KOPT-K1 (cell line): Measurements from ENCODE around the gene METTL4.

ENCODE experiments used
- H3K27ac ChIP-seq: fragments of 200-600 bp; sonication (generic); 2 replicates; pipeline ENCODE4 v1.5.1; 2016; ENCODE audit warnings: antibody characterized with exemption, mild to moderate bottlenecking, low read depth, low read length; ENCODE audit not compliant: poor library complexity, severe bottlenecking
- H3K36me3 ChIP-seq: fragments of 200-600 bp; sonication (generic); 2 replicates; pipeline ENCODE4 v1.5.1; 2017; ENCODE audit warnings: antibody characterized with exemption, mild to moderate bottlenecking, low read length, moderate library complexity; ENCODE audit not compliant: insufficient read depth
- H3K9me3 ChIP-seq: fragments of 200-600 bp; sonication (generic); 2 replicates; pipeline ENCODE4 v1.5.1; 2017; ENCODE audit warnings: antibody characterized with exemption, low read length, mild to moderate bottlenecking; ENCODE audit not compliant: insufficient read depth, poor library complexity, severe bottlenecking

METTL4 gene

GRCh38 chr18:2571200-2572170, at the start of gene METTL4, which contains the start of gene NDC80:
Gene METTL4 (minus strand): TSS chr18:2571505. CDS start chr18:2567216, 4,289 bp downstream.
Gene NDC80 (plus strand): TSS chr18:2571557. CDS start chr18:2572986, 1,429 bp downstream.
- Histone ChIP-seq H3K27ac (peak within 1 kb of the TSS; percentile 94), H3K36me3 (peaks cover 32% of the 10 kb centered on the region), H3K9me3 (no peaks in the 10 kb centered on the region)

GRCh38 chr18:2618009-2618408, 46.7 kb upstream of the METTL4 start:
- Histone ChIP-seq H3K27ac (no peak overlapping the region), H3K36me3 (peaks cover 50% of the 10 kb centered on the region)

GRCh38 chr18:2617401-2617998, 46.2 kb upstream of the METTL4 start:
- Histone ChIP-seq H3K9me3 (no peaks in the 10 kb centered on the region), H3K36me3 (peaks cover 55% of the 10 kb centered on the region), H3K27ac (no peak overlapping the region)

More at GRCh38 chr18:2618009-2618408, 46.7 kb upstream of the METTL4 start:
- H3K9me3 ChIP-seq: no peaks in the 10 kb centered on the region

- Histone ChIP-seq H3K27ac (no peak overlapping the region), H3K9me3 (no peaks in the 10 kb centered on the region), H3K36me3 (peaks cover 98% of the 10 kb centered on the region)
Measured at GRCh38 chr18:2612996-2613395, 41.7 kb upstream of the METTL4 start.

GRCh38 chr18:2610549-2610948, 39.2 kb upstream of the METTL4 start:
- Histone ChIP-seq H3K9me3 (no peaks in the 10 kb centered on the region), H3K36me3 (peaks cover 91% of the 10 kb centered on the region)

GRCh38 chr18:2609604-2610003, 38.3 kb upstream of the METTL4 start:
- no peaks in the 10 kb centered on the region for H3K9me3 ChIP-seq
- no peak overlapping the region for H3K27ac ChIP-seq
- peaks cover 84% of the 10 kb centered on the region for H3K36me3 ChIP-seq

More at GRCh38 chr18:2610549-2610948, 39.2 kb upstream of the METTL4 start:
- H3K27ac ChIP-seq: no peak overlapping the region

GRCh38 chr18:2606335-2606734, 35.0 kb upstream of the METTL4 start:
- Histone ChIP-seq H3K27ac (peak overlapping the region; percentile 68), H3K36me3 (peaks cover 85% of the 10 kb centered on the region), H3K9me3 (no peaks in the 10 kb centered on the region)

GRCh38 chr18:2602844-2603243, 31.5 kb upstream of the METTL4 start:
- peak overlapping the region; percentile 2 for H3K27ac ChIP-seq
- no peaks in the 10 kb centered on the region for H3K9me3 ChIP-seq
- peaks cover 86% of the 10 kb centered on the region for H3K36me3 ChIP-seq

GRCh38 chr18:2597639-2598038, 26.3 kb upstream of the METTL4 start:
- Histone ChIP-seq H3K36me3 (peaks cover 92% of the 10 kb centered on the region), H3K27ac (no peak overlapping the region), H3K9me3 (peaks cover 16% of the 10 kb centered on the region)

GRCh38 chr18:2590303-2590702, 19.0 kb upstream of the METTL4 start:
- H3K36me3 ChIP-seq: peaks cover 98% of the 10 kb centered on the region

GRCh38 chr18:2589345-2590068, 18.2 kb upstream of the METTL4 start:
- Histone ChIP-seq H3K9me3 (no peaks in the 10 kb centered on the region), H3K27ac (peak overlapping the region; percentile 73), H3K36me3 (peaks cover 98% of the 10 kb centered on the region)

More at GRCh38 chr18:2590303-2590702, 19.0 kb upstream of the METTL4 start:
- Histone ChIP-seq H3K27ac (peak overlapping the region; percentile 73), H3K9me3 (peaks cover 7% of the 10 kb centered on the region)

- Histone ChIP-seq H3K9me3 (no peaks in the 10 kb centered on the region), H3K36me3 (peaks cover 96% of the 10 kb centered on the region), H3K27ac (peak overlapping the region; percentile 73)
Measured at GRCh38 chr18:2588666-2589344, 17.5 kb upstream of the METTL4 start.

- Histone ChIP-seq H3K36me3 (peaks cover 96% of the 10 kb centered on the region), H3K27ac (peak overlapping the region; percentile 73), H3K9me3 (no peaks in the 10 kb centered on the region)
Measured at GRCh38 chr18:2587788-2588187, 16.5 kb upstream of the METTL4 start.

GRCh38 chr18:2573408-2573807, 2.1 kb upstream of the METTL4 start:
- Histone ChIP-seq H3K27ac (peak overlapping the region; percentile 94), H3K36me3 (peaks cover 40% of the 10 kb centered on the region), H3K9me3 (no peaks in the 10 kb centered on the region)
